ENCODE measurements around the gene RALB. TPM values are rescaled to one million over a fixed set of nuclear protein-coding genes. Genes with fewer than 3 reads are reported as not detected.
A peak's percentile ranks its signal among the peaks of the same experiment; 100 is the strongest.

RALB gene
- total RNA-seq, 1 experiment from 2014 or later, result 24.6 TPM

DNA sequence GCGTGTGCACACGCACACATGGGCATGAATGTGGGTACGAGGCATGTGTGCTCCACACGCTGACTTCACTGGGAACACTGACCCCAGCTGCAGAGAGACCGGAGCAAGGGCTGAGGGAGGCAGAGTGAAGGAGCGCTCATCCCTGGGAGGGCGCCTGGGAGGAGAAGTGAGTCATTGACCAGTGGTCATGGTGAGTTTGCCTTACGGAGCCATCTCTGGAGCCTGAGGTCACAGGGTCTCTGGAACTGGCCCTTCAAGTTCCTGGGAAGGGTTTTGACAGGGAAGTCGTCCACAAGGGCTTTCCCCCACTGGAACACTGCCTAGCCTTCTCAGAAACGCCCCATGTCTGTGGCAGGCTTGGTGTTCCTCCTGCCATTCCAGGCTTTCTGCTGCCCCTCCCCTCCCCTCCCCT lies 15.2 kb upstream of the RALB start:
- no peak overlapping the region for H3T11ph ChIP-seq (ENCODE audit: low read length)
- H2BK20ac ChIP-seq (ENCODE audit: low read depth, low read length, poor library complexity, severe bottlenecking), result no peak overlapping the region
- H3K79me2 ChIP-seq (ENCODE audit: insufficient read depth, low read length), result no peaks in the 10 kb centered on the region
- TF ChIP-seq, protein P1, sequence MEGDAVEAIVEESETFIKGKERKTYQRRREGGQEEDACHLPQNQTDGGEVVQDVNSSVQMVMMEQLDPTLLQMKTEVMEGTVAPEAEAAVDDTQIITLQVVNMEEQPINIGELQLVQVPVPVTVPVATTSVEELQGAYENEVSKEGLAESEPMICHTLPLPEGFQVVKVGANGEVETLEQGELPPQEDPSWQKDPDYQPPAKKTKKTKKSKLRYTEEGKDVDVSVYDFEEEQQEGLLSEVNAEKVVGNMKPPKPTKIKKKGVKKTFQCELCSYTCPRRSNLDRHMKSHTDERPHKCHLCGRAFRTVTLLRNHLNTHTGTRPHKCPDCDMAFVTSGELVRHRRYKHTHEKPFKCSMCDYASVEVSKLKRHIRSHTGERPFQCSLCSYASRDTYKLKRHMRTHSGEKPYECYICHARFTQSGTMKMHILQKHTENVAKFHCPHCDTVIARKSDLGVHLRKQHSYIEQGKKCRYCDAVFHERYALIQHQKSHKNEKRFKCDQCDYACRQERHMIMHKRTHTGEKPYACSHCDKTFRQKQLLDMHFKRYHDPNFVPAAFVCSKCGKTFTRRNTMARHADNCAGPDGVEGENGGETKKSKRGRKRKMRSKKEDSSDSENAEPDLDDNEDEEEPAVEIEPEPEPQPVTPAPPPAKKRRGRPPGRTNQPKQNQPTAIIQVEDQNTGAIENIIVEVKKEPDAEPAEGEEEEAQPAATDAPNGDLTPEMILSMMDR (conservative IDR thresholded peaks at IDR 0.05), result no peak
- Mint-ChIP-seq H3K36me3 (ENCODE audit: insufficient read depth in 1 of 3, low read depth in 3 of 3) (no peaks in the 10 kb centered on the region; a peak in 1 of 7 replicates), H3K27me3 (ENCODE audit: low read depth) (peaks cover 17% of the 10 kb centered on the region), H3K4me3 (no peak overlapping the region), H3K27ac (peak overlapping the region; percentile 47 to 67 (median 56); a peak in 1 of 7 replicates), H3K4me1 (peaks cover 33 to 36% of the 10 kb centered on the region in 2 experiments), H3K9me3 (peaks cover 5 to 7% of the 10 kb centered on the region in 2 experiments; a peak in 2 of 5 replicates)
- no peak overlapping the region for H3K23ac ChIP-seq (ENCODE audit: insufficient read length, low read depth, low read length)
- H4K91ac ChIP-seq (ENCODE audit: insufficient read length, low read depth, low read length), result no peak overlapping the region
- no peak overlapping the region for H2AFZ ChIP-seq (ENCODE audit: low read length)
- H3K56ac ChIP-seq (ENCODE audit: insufficient read length, low read depth, low read length), result no peak overlapping the region
- no peak overlapping the region for H3K9ac ChIP-seq (ENCODE audit: extremely low read depth, insufficient read length, low read length)
- no peaks in the 10 kb centered on the region for H3K79me1 ChIP-seq (ENCODE audit: insufficient read depth, low read depth, low read length, poor library complexity, severe bottlenecking)
- peaks cover 3% of the 10 kb centered on the region for H3K4me1 ChIP-seq (ENCODE audit: insufficient read depth, low read length)
- DNase-seq, result peak; percentile 29
- H2BK12ac ChIP-seq (ENCODE audit: insufficient read length, low read depth, low read length), result no peak overlapping the region
- no peak overlapping the region for H2BK5ac ChIP-seq (ENCODE audit: insufficient read length, low read length)
- H2BK15ac ChIP-seq (ENCODE audit: low read depth, low read length), result no peak overlapping the region
- H3K4ac ChIP-seq (ENCODE audit: low read depth, low read length), result no peak overlapping the region
- no peaks in the 10 kb centered on the region for H3K23me2 ChIP-seq (ENCODE audit: insufficient read length, low read depth, low read length, poor library complexity, severe bottlenecking)
- no peak overlapping the region for H3K27ac ChIP-seq (ENCODE audit: insufficient read length, low read depth, low read length)
- H2BK120ac ChIP-seq (ENCODE audit: low read depth, low read length, poor library complexity, severe bottlenecking), result no peak overlapping the region
- no peaks in the 10 kb centered on the region; the same call in 1 of the 2 replicates for H3K27me3 ChIP-seq (ENCODE audit: insufficient read depth, low read length)
- no CpG with 5 or more reads among the region's 10 CpGs for WGBS (ENCODE audit: extremely low coverage, insufficient read length, low lambda C conversion rate)
- H4K8ac ChIP-seq (replicated peaks; ENCODE audit: insufficient read length, low read depth, low read length), result no peak overlapping the region
- no peaks in the 10 kb centered on the region for H3K9me3 ChIP-seq (ENCODE audit: control insufficient read depth, low read depth, low read length)
- H2AK5ac ChIP-seq (ENCODE audit: insufficient read length, low read length), result no peak overlapping the region
- peak overlapping the region; percentile 53 for H3K18ac ChIP-seq (ENCODE audit: insufficient read length, low read depth, low read length)
- no peak overlapping the region for H3K14ac ChIP-seq (ENCODE audit: insufficient read depth, low read length)
- H4K5ac ChIP-seq (ENCODE audit: insufficient read length, low read depth, low read length), result no peak overlapping the region
- no peak overlapping the region for H3K4me2 ChIP-seq (ENCODE audit: insufficient read depth, insufficient read length, low read length)
- no peaks in the 10 kb centered on the region for H4K20me1 ChIP-seq (ENCODE audit: control insufficient read depth, insufficient read depth, insufficient read length)

All from H9 (cell line).